ENCODE measurements around the gene CKAP5.

Gene CKAP5

GRCh38 chr11:46747150-46747549, 98.9 kb downstream of the CKAP5 start:
- no peak for DNase-seq (ENCODE audit: low read depth, low spot score)
- H3K4me3 ChIP-seq, result no peak overlapping the region
- H3K9ac ChIP-seq (ENCODE audit: insufficient read length), result no peak overlapping the region
- peaks cover 92% of the 10 kb centered on the region for H3K36me3 ChIP-seq (ENCODE audit: insufficient read depth, low read length)
- no peak overlapping the region for H3K27ac ChIP-seq
- no peak for TF ChIP-seq POLR2AphosphoS5 (IDR thresholded peaks at IDR 0.05; ENCODE audit: borderline replicate concordance, low read depth, low read length)
- no peak for TF ChIP-seq EZH2 (IDR thresholded peaks at IDR 0.05)
- TF ChIP-seq FOXP2 (optimal IDR thresholded peaks at IDR 0.05; ENCODE audit: control extremely low read depth, extremely low read length, insufficient read depth), result no peak
- no peaks in the 10 kb centered on the region for H3K9me3 ChIP-seq (ENCODE audit: low read depth, low read length)

- Histone ChIP-seq H3K36me3 (ENCODE audit: insufficient read depth, low read length) (peaks cover 95% of the 10 kb centered on the region), H3K9ac (ENCODE audit: insufficient read length) (no peak overlapping the region), H3K27ac (no peak overlapping the region), H3K4me3 (no peak overlapping the region), H3K9me3 (ENCODE audit: low read depth, low read length) (no peaks in the 10 kb centered on the region)
- DNase-seq (ENCODE audit: low read depth, low spot score), result no peak
- TF ChIP-seq EZH2 (IDR thresholded peaks at IDR 0.05) (no peak), FOXP2 (optimal IDR thresholded peaks at IDR 0.05; ENCODE audit: control extremely low read depth, extremely low read length, insufficient read depth) (no peak), POLR2AphosphoS5 (IDR thresholded peaks at IDR 0.05; ENCODE audit: borderline replicate concordance, low read depth, low read length) (no peak)
Observed at GRCh38 chr11:46745995-46746394, 100.1 kb downstream of the CKAP5 start.

- Histone ChIP-seq H3K9me3 (ENCODE audit: low read depth, low read length) (no peaks in the 10 kb centered on the region), H3K36me3 (ENCODE audit: insufficient read depth, low read length) (peaks cover 89% of the 10 kb centered on the region), H3K4me3 (no peak overlapping the region), H3K9ac (ENCODE audit: insufficient read length) (no peak overlapping the region), H3K27ac (no peak overlapping the region)
- DNase-seq (ENCODE audit: low read depth, low spot score), result no peak
- TF ChIP-seq POLR2AphosphoS5 (IDR thresholded peaks at IDR 0.05; ENCODE audit: borderline replicate concordance, low read depth, low read length) (no peak), FOXP2 (optimal IDR thresholded peaks at IDR 0.05; ENCODE audit: control extremely low read depth, extremely low read length, insufficient read depth) (no peak), EZH2 (IDR thresholded peaks at IDR 0.05) (no peak)
Observed at GRCh38 chr11:46745328-46745727, 100.8 kb downstream of the CKAP5 start.

DNA sequence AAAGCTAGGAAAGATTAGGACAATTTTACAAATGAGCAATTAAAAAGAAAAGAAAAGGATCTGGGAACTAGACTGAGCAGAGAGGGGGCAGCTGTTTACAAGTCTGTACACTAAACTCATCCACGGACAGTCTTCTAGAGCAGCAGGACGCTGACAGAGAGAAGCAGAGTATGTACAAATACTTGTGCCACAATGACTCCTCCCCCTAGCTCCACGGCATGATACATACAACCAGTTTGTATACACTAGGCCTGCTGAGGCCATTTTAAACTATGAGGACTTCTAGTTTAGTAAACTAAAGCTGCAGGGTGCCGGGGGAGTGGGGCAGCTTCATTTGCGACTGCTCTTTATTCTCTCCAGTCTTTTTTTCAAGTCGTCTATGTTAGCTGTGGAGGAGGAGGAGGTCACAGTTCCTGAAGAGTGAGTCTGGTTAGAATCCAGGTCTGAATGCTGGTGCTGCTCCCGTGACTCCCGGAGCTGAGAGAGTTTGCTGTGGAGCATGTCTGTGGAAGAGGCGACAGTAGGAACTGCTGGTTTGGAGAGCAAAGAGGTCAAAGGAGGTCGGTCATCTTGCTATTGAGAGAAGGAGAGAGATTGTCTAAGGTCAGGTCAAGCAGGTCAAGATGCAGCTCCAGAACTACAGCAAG, 102.3 kb downstream of the CKAP5 start:
- H3K9ac ChIP-seq (ENCODE audit: insufficient read length), result no peak overlapping the region
- H3K36me3 ChIP-seq (ENCODE audit: insufficient read depth, low read length), result peaks cover 77% of the 10 kb centered on the region
- H3K4me3 ChIP-seq, result no peak overlapping the region
- DNase-seq (ENCODE audit: low read depth, low spot score), result no peak
- TF ChIP-seq EZH2 (IDR thresholded peaks at IDR 0.05) (no peak), FOXP2 (optimal IDR thresholded peaks at IDR 0.05; ENCODE audit: control extremely low read depth, extremely low read length, insufficient read depth) (no peak)
- H3K27ac ChIP-seq, result no peak overlapping the region
- H3K9me3 ChIP-seq (ENCODE audit: low read depth, low read length), result no peaks in the 10 kb centered on the region

- DNase-seq (ENCODE audit: low read depth, low spot score), result no peak
- Histone ChIP-seq H3K9me3 (ENCODE audit: low read depth, low read length) (no peaks in the 10 kb centered on the region), H3K27ac (no peak overlapping the region), H3K4me3 (no peak overlapping the region), H3K36me3 (ENCODE audit: insufficient read depth, low read length) (peaks cover 71% of the 10 kb centered on the region), H3K9ac (ENCODE audit: insufficient read length) (no peak overlapping the region)
- TF ChIP-seq FOXP2 (optimal IDR thresholded peaks at IDR 0.05; ENCODE audit: control extremely low read depth, extremely low read length, insufficient read depth), result no peak
- no peak for TF ChIP-seq POLR2AphosphoS5 (IDR thresholded peaks at IDR 0.05; ENCODE audit: borderline replicate concordance, low read depth, low read length)
- TF ChIP-seq EZH2 (IDR thresholded peaks at IDR 0.05), result no peak
Observed at GRCh38 chr11:46743043-46743442, 103.0 kb downstream of the CKAP5 start.

GRCh38 chr11:46741600-46742484, 104.2 kb downstream of the CKAP5 start:
- Histone ChIP-seq H3K9ac (ENCODE audit: insufficient read length) (no peak overlapping the region), H3K27ac (no peak overlapping the region), H3K36me3 (ENCODE audit: insufficient read depth, low read length) (peaks cover 59% of the 10 kb centered on the region), H3K9me3 (ENCODE audit: low read depth, low read length) (no peaks in the 10 kb centered on the region), H3K4me3 (no peak overlapping the region)
- no peak for DNase-seq (ENCODE audit: low read depth, low spot score)
- TF ChIP-seq FOXP2 (optimal IDR thresholded peaks at IDR 0.05; ENCODE audit: control extremely low read depth, extremely low read length, insufficient read depth) (no peak), POLR2AphosphoS5 (IDR thresholded peaks at IDR 0.05; ENCODE audit: borderline replicate concordance, low read depth, low read length) (no peak), EZH2 (IDR thresholded peaks at IDR 0.05) (no peak)

DNA sequence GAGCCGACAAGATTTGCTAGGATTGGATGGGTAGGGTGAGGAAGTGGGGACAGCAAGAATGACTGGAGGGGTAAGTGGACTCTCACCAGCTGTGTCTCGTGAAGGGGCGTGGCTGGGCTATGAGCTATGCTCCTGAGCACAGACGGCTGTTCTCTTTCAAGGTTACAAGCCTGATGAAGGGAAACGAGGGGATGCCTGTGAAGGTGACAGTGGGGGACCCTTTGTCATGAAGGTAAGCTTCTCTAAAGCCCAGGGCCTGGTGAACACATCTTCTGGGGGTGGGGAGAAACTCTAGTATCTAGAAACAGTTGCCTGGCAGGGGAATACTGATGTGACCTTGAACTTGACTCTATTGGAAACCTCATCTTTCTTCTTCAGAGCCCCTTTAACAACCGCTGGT, 107.2 kb downstream of the CKAP5 start:
- Histone ChIP-seq H3K36me3 (ENCODE audit: insufficient read depth, low read length) (peaks cover 29% of the 10 kb centered on the region), H3K9me3 (ENCODE audit: low read depth, low read length) (no peaks in the 10 kb centered on the region), H3K4me3 (no peak overlapping the region), H3K27ac (no peak overlapping the region), H3K9ac (ENCODE audit: insufficient read length) (no peak overlapping the region)
- TF ChIP-seq FOXP2 (optimal IDR thresholded peaks at IDR 0.05; ENCODE audit: control extremely low read depth, extremely low read length, insufficient read depth), result no peak
- DNase-seq (ENCODE audit: low read depth, low spot score), result no peak

DNA sequence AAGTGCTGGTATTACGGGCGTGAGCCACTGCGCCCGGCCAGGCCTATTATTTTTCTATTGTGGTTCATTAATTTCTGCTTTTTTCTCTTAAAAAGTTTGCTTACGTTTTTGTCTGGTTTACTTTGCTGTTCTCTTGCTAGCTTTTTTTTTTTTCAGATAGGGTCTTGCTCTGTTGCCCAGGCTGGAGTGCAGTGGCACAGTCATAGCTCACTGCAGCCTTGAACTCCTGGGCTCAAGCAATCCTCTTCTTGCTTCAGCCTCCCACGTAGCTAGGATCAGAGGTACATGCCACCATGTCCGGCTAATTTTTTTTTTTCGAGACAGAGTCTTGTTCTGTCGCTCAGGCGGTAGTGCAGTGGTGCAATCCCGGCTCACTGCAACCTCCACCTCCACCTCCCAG, 108.4 kb downstream of the CKAP5 start:
- no peak overlapping the region for H3K9ac ChIP-seq (ENCODE audit: insufficient read length)
- H3K9me3 ChIP-seq (ENCODE audit: low read depth, low read length), result no peaks in the 10 kb centered on the region
- no peak for DNase-seq (ENCODE audit: low read depth, low spot score)
- no peak overlapping the region for H3K27ac ChIP-seq
- TF ChIP-seq POLR2AphosphoS5 (IDR thresholded peaks at IDR 0.05; ENCODE audit: borderline replicate concordance, low read depth, low read length) (no peak), FOXP2 (optimal IDR thresholded peaks at IDR 0.05; ENCODE audit: control extremely low read depth, extremely low read length, insufficient read depth) (no peak), EZH2 (IDR thresholded peaks at IDR 0.05) (no peak)
- H3K4me3 ChIP-seq, result no peak overlapping the region
- peaks cover 18% of the 10 kb centered on the region; the same call in 1 of the 2 replicates for H3K36me3 ChIP-seq (ENCODE audit: insufficient read depth, low read length)

All from SK-N-MC (cell line).